HEK293 (cell line): ENCODE data around the gene GPI.

Source experiments
- AEBP2 ChIP-seq: fragments of 450-650 bp; formaldehyde crosslinking; IDR thresholded peaks from 2 replicates; pipeline ENCODE4 v1.5.1; 2016; ENCODE audit warnings: missing biosample characterization, missing genetic modification characterization, borderline replicate concordance
- BCL11A ChIP-seq: fragments of 450-650 bp; formaldehyde crosslinking; IDR thresholded peaks from 2 replicates; pipeline ENCODE4 v1.5.1; 2016; ENCODE audit warnings: low read depth, missing biosample characterization, missing genetic modification characterization
- CTCF ChIP-seq: fragments of 450-650 bp; formaldehyde crosslinking; IDR thresholded peaks from 2 replicates; pipeline ENCODE4 v1.5.1; 2016; ENCODE audit warnings: missing biosample characterization, missing genetic modification characterization
- ELK4 ChIP-seq: IDR thresholded peaks from 2 replicates; pipeline ENCODE4 v1.6.1; 2011; ENCODE audit warnings: mild to moderate bottlenecking, low read depth, low read length, borderline replicate concordance
- GFI1B ChIP-seq: fragments of 450-650 bp; formaldehyde crosslinking; IDR thresholded peaks from 2 replicates; pipeline ENCODE4 v1.5.1; 2016; ENCODE audit warnings: missing biosample characterization, missing genetic modification characterization
- KLF1 ChIP-seq: fragments of 450-650 bp; formaldehyde crosslinking; IDR thresholded peaks from 2 replicates; pipeline ENCODE4 v1.5.1; 2016; ENCODE audit warnings: missing biosample characterization, missing genetic modification characterization
- REPIN1 ChIP-seq: fragments of 450-650 bp; formaldehyde crosslinking; IDR thresholded peaks from 2 replicates; pipeline ENCODE4 v1.5.1; 2017; ENCODE audit warnings: missing biosample characterization, missing genetic modification characterization, low read depth
- SALL2 ChIP-seq: fragments of 450-650 bp; formaldehyde crosslinking; IDR thresholded peaks from 2 replicates; pipeline ENCODE4 v1.5.0; 2017; ENCODE audit warnings: missing biosample characterization, mild to moderate bottlenecking, missing genetic modification characterization, borderline replicate concordance
- TCF7L2 ChIP-seq: IDR thresholded peaks from 2 replicates; pipeline ENCODE4 v1.6.1; 2011; ENCODE audit warnings: low read depth, mild to moderate bottlenecking, inconsistent platforms, low read length, moderate library complexity, borderline replicate concordance
- YY2 ChIP-seq: fragments of 450-650 bp; formaldehyde crosslinking; IDR thresholded peaks from 2 replicates; pipeline ENCODE4 v1.5.1; 2016; ENCODE audit warnings: missing biosample characterization, missing genetic modification characterization
- ZBTB6 ChIP-seq: fragments of 450-650 bp; formaldehyde crosslinking; IDR thresholded peaks from 2 replicates; pipeline ENCODE4 v1.5.1; 2017; ENCODE audit warnings: missing biosample characterization, missing genetic modification characterization
- ZBTB7A ChIP-seq: fragments of 450-650 bp; formaldehyde crosslinking; IDR thresholded peaks from 2 replicates; pipeline ENCODE4 v1.5.1; 2016; ENCODE audit warnings: low read depth, missing biosample characterization, missing genetic modification characterization
- ZNF148 ChIP-seq: fragments of 450-650 bp; formaldehyde crosslinking; IDR thresholded peaks from 2 replicates; pipeline ENCODE4 v1.5.0; 2017; ENCODE audit warnings: missing biosample characterization, missing genetic modification characterization, borderline replicate concordance
- ZNF19 ChIP-seq: fragments of 450-650 bp; formaldehyde crosslinking; IDR thresholded peaks from 2 replicates; pipeline ENCODE4; 2016; ENCODE audit warnings: missing biosample characterization, missing genetic modification characterization, low read depth
- ZNF2 ChIP-seq: fragments of 450-650 bp; formaldehyde crosslinking; IDR thresholded peaks from 2 replicates; pipeline ENCODE4 v1.5.1; 2016; ENCODE audit warnings: missing biosample characterization, missing genetic modification characterization
- ZNF239 ChIP-seq: fragments of 450-650 bp; formaldehyde crosslinking; IDR thresholded peaks from 2 replicates; pipeline ENCODE4 v1.5.1; 2016; ENCODE audit warnings: missing biosample characterization, missing genetic modification characterization
- ZNF266 ChIP-seq: fragments of 450-650 bp; formaldehyde crosslinking; IDR thresholded peaks from 2 replicates; pipeline ENCODE4 v1.5.1; 2016; ENCODE audit warnings: missing biosample characterization, missing genetic modification characterization, low read depth
- ZNF311 ChIP-seq: fragments of 450-650 bp; formaldehyde crosslinking; IDR thresholded peaks from 2 replicates; pipeline ENCODE4 v1.5.1; 2017; ENCODE audit warnings: missing biosample characterization, missing genetic modification characterization, borderline replicate concordance
- ZNF335 ChIP-seq: fragments of 450-650 bp; formaldehyde crosslinking; conservative IDR thresholded peaks from 2 replicates; pipeline ENCODE4 v1.5.1; 2016; ENCODE audit warnings: missing biosample characterization, missing genetic modification characterization
- ZNF354C ChIP-seq: fragments of 450-650 bp; formaldehyde crosslinking; IDR thresholded peaks from 2 replicates; pipeline ENCODE4 v1.5.1; 2016; ENCODE audit warnings: missing biosample characterization, missing genetic modification characterization, low read depth, borderline replicate concordance
- ZNF398 ChIP-seq: fragments of 450-650 bp; formaldehyde crosslinking; IDR thresholded peaks from 2 replicates; pipeline ENCODE4 v1.5.1; 2017; ENCODE audit warnings: missing biosample characterization, missing genetic modification characterization
- ZNF600 ChIP-seq: fragments of 450-650 bp; formaldehyde crosslinking; IDR thresholded peaks from 2 replicates; pipeline ENCODE4 v1.5.1; 2016; ENCODE audit warnings: missing biosample characterization, missing genetic modification characterization
- ZNF707 ChIP-seq: fragments of 450-650 bp; formaldehyde crosslinking; IDR thresholded peaks from 2 replicates; pipeline ENCODE4 v1.5.1; 2016; ENCODE audit warnings: missing biosample characterization, missing genetic modification characterization
- ZSCAN16 ChIP-seq: fragments of 450-650 bp; formaldehyde crosslinking; IDR thresholded peaks from 2 replicates; pipeline ENCODE4 v1.5.1; 2016; ENCODE audit warnings: missing biosample characterization, missing genetic modification characterization
- ZSCAN18 ChIP-seq: fragments of 450-650 bp; formaldehyde crosslinking; IDR thresholded peaks from 2 replicates; pipeline ENCODE4 v1.5.1; 2016; ENCODE audit warnings: missing biosample characterization, missing genetic modification characterization

Gene GPI

GRCh38 chr19:34365463-34366401 is 736 bp downstream of the GPI start (continued):
- TF ChIP-seq BCL11A (tag by site-specific recombination), result 0 out of 2 replicates have a peak, but pooled peaks have one; percentile 40
- TF ChIP-seq ZNF239 (tag by site-specific recombination), result no peak
- peak; percentile 49 for TF ChIP-seq KLF1 (tag by site-specific recombination)
- TF ChIP-seq AEBP2, result no peak
- no peak for TF ChIP-seq ZSCAN18 (tag by site-specific recombination)
- no peak for TF ChIP-seq YY2 (tag by site-specific recombination)
- TF ChIP-seq TCF7L2, result no peak
- no peak; the same call in 1 of the 2 replicates for TF ChIP-seq CTCF (tag by site-specific recombination)
- TF ChIP-seq ZNF148 (tag by site-specific recombination), result no peak
- TF ChIP-seq ZNF19 (tag by site-specific recombination), result no peak
- no peak for TF ChIP-seq ZNF311 (tag by site-specific recombination)
- no peak; the same call in 1 of the 2 replicates for TF ChIP-seq GFI1B (tag by site-specific recombination)
- TF ChIP-seq REPIN1 (tag by site-specific recombination), result 0 out of 2 replicates have a peak, but pooled peaks have one; percentile 68
- TF ChIP-seq ZNF707, result no peak
- TF ChIP-seq ZNF335 (tag by site-specific recombination), result peak; percentile 85
- no peak for TF ChIP-seq ELK4
- peak; percentile 31; the same call in 1 of the 2 replicates for TF ChIP-seq ZNF398 (tag by site-specific recombination)
- TF ChIP-seq ZBTB7A (tag by site-specific recombination), result no peak; the same call in 1 of the 2 replicates
- TF ChIP-seq SALL2 (tag by site-specific recombination), result no peak
- no peak for TF ChIP-seq ZNF354C (tag by site-specific recombination)
- TF ChIP-seq ZNF266, result no peak
- no peak for TF ChIP-seq ZBTB6
- peak; percentile 89 for TF ChIP-seq ZNF2 (tag by site-specific recombination)
- no peak; the same call in none of the 2 replicates for TF ChIP-seq ZSCAN16
- peak; percentile 57 for TF ChIP-seq ZNF600 (tag by site-specific recombination)
